GM12892 (cell line): ENCODE results near the gene EXD3.

Experiments used
- DNase-seq: peaks from one replicate; pipeline ENCODE4 v3.0.0; 2011; ENCODE audit not compliant: insufficient read length
- FAIRE-seq: peaks from 2 replicates; lab custom pipeline; 2011; peaks lifted over from hg19 to GRCh38; lab: Jason Lieb, UNC
- POLR2A ChIP-seq: IDR thresholded peaks from 2 replicates; pipeline ENCODE4 v1.6.1; 2011; ENCODE audit warnings: low read depth, low read length, control low read depth
- POLR2AphosphoS5 ChIP-seq: IDR thresholded peaks from 2 replicates; pipeline ENCODE4 v1.6.1; 2011; ENCODE audit warnings: low read depth, low read length, control low read depth
- TAF1 ChIP-seq: IDR thresholded peaks from 2 replicates; pipeline ENCODE4 v1.6.1; 2011; ENCODE audit warnings: low read depth, mild to moderate bottlenecking, control low read depth, low read length, borderline replicate concordance

Gene EXD3

GRCh38 chr9:137326445-137327065 is 96.4 kb downstream of the EXD3 start:
- DNase-seq (no peak), FAIRE-seq (no peak)
- no peak for TF ChIP-seq POLR2AphosphoS5

DNA sequence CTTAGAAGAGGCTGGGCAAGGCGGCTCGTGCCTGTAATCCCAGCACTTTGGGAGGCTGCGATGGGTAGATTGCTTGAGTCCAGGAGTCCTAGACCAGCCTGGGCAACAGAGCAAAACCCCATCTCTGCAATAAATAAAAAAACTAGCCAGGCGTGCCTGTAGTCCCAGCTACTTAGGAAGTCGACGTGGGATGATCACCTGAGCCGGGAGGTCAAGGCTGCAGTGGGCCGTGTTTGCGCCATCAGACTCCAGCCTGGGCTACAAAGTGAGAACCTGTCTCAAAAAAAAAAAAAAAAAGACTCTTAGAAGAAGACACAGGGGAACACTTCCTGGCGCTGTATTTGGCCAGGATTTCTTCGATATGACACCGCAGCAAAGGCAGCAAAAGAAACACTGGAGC is 97.2 kb downstream of the EXD3 start:
- TF ChIP-seq POLR2AphosphoS5 (no peak), TAF1 (no peak), POLR2A (no peak)
- no peak for DNase-seq
- no peak for FAIRE-seq

DNA sequence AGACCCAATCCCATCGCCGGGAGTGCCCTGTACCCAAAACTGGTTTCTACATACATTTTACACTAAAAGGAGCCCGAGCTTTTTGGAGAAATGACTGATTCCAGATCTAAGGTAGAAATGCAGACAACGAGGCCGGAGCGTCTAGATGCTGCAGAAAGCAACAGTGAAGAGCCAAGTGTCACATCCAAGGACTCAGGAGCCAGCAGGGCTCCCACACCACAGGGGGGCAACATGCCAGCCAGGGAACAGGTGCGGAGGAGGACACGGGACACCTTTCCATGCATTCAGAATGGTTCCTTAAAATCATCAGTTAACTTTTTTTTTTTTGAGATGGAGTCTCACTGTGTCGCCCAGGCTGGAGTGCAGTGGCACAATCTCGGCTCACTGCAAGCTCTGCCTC is 97.8 kb downstream of the EXD3 start:
- FAIRE-seq (no peak), DNase-seq (no peak)
- TF ChIP-seq TAF1 (no peak), POLR2A (no peak), POLR2AphosphoS5 (no peak)

GRCh38 chr9:137323531-137324331 is 99.2 kb downstream of the EXD3 start:
- DNase-seq (no peak), FAIRE-seq (no peak)
- TF ChIP-seq POLR2AphosphoS5, result no peak
- TF ChIP-seq TAF1, result no peak
- TF ChIP-seq POLR2A, result no peak

GRCh38 chr9:137321726-137322361 is 101.1 kb downstream of the EXD3 start:
- DNase-seq (no peak), FAIRE-seq (no peak)
- TF ChIP-seq POLR2AphosphoS5 (no peak), POLR2A (no peak)

DNA sequence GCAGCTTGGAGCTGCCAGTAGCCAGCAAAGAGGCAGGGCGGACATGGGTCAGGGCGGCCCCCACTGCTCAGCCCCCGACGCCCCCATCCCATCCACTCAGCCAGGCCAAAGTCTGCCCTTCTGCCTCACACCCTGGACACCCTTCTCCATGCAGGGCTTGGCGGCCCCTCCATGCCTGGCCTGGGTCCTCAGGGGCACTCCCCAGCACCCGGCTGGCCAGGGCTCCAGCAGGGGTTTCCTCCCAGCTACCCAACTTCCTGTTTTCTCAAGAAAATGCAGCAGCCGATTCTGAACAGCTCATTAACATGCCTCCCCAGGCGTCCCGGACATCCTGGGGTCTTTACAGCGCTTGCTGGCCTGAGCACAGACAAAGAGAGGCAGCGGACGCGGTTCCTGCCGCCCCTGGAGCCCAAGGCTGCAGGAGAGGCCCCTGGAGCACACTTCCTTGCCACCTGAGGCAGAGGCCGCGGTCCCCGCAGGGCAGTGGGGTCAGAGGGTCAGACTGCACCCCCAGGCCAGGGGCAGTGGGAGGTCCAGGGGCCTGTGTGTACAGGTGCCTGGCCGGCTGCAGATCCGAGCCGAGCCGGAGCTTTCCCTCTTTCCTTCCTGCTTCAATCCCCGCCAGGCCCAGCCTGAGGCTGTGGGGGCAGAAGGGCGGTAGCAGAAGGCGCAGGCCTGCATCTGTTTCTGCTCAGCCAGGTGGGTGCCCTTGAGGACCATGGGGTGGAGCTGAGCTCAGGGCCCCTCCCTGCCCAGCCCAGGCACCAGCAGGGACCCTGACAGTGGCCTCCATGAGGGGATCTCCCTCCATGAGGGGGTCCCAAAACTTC is 102.2 kb downstream of the EXD3 start:
- no peak for FAIRE-seq
- peak; percentile 40 for DNase-seq
- TF ChIP-seq POLR2A (no peak), POLR2AphosphoS5 (no peak), TAF1 (no peak)

GRCh38 chr9:137319739-137320551 is 103.0 kb downstream of the EXD3 start:
- TF ChIP-seq TAF1, result no peak
- no peak for TF ChIP-seq POLR2A
- TF ChIP-seq POLR2AphosphoS5, result no peak
- FAIRE-seq (no peak), DNase-seq (no peak)

- FAIRE-seq, result no peak
- peak; percentile 24 for DNase-seq
- no peak for TF ChIP-seq TAF1
- TF ChIP-seq POLR2A, result no peak
- no peak for TF ChIP-seq POLR2AphosphoS5
These were observed 103.8 kb downstream of the EXD3 start for GRCh38 chr9:137319011-137319738.

DNA sequence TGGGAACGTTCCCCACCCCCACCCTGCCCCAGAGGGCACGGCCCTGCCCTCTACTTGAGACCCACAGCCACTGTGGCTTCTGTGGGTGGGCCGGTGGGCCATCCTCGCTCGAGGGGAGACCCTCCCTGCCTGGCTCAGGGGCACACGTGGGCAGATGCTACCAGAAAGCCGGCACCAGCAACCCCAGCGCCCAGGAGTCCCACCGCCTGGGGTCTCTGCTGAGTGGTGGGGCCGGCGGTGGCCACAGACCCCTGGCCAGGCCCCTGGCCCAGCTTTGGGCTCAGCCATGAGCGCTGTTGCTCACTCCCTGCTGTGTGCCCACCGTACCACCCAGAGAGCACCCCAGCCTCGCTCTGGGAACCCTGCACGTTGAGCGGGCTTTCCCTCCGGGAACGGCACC is 104.4 kb downstream of the EXD3 start:
- TF ChIP-seq POLR2AphosphoS5 (no peak), TAF1 (no peak), POLR2A (no peak)
- no peak for FAIRE-seq
- no peak for DNase-seq

DNA sequence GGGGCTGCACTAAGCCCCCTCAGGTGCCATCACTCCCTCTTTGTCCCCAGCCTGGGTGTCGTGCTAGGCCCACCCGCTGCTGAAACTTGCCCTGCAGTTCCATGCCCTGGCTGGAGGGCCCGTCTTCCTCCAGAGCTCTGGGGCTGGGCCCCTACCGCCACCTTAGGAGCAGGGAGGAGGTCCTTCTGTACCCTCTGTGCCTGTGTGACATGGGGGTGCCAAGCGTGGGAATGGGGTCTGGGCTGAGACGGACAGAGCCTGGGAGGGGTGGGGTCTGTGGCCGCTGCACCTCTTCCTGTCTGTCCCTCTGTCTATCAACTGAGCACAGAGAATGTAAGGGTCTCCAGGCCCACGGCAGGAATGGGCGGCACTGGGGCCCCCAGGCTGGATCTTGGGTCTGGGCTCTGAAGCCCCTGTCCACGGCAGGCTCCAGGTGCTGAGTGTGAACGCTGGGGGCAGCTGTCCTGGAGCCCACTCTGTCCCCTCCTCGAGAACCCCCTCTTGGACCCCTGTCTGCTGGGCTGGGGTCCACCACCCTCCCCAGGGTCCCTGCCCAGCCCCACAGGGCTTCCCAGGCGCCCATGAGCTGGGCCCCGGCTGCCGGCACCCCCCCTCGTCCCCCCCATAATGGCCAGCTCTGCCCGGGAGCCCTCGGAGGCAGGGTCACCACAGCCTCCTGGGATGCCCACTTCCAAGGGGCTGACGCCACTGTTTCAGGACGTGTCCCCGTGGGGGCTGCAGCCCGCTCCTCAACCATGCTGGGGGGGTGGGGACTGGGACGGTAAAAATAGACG is 105.0 kb downstream of the EXD3 start:
- FAIRE-seq (no peak), DNase-seq (no peak)
- TF ChIP-seq POLR2A, result no peak
- no peak for TF ChIP-seq TAF1
- no peak for TF ChIP-seq POLR2AphosphoS5
